Suprapubic skin (tissue), 4 donors: Measurements from ENCODE around the gene ADTRP.

Experiments
- CTCF ChIP-seq, 2 donors: fragments of 200-600 bp in 1 of 2; fragments of 450-650 bp in 1 of 2; sonication (generic) in 1 of 2; IDR thresholded peaks; one replicate each; pipeline ENCODE4 v1.5.1; 2016 to 2019; ENCODE audit warnings: antibody characterized with exemption in 2 of 2, mild to moderate bottlenecking in 1 of 2, moderate library complexity in 1 of 2
- POLR2A ChIP-seq, 2 donors: fragments of 450-650 bp; IDR thresholded peaks; one replicate each; pipeline ENCODE4 v1.6.1; 2017; ENCODE audit warnings: antibody characterized with exemption in 2 of 2, mild to moderate bottlenecking in 2 of 2, moderate library complexity in 2 of 2
- POLR2AphosphoS5 ChIP-seq, 3 donors: sonication (generic); formaldehyde crosslinking; IDR thresholded peaks; one replicate each; pipeline ENCODE4 v1.6.1; 2017; ENCODE audit warnings: antibody characterized with exemption in 3 of 3

GRCh38 chr6:11791354-11792107 lies 12.9 kb upstream of the ADTRP start:
- TF ChIP-seq CTCF (IDR thresholded peaks at IDR 0.05) (no peak), POLR2A (IDR thresholded peaks at IDR 0.05) (no peak), POLR2AphosphoS5 (IDR thresholded peaks at IDR 0.05) (no peak)
